ENCODE results near the gene ASB1.

Gene ASB1

DNA sequence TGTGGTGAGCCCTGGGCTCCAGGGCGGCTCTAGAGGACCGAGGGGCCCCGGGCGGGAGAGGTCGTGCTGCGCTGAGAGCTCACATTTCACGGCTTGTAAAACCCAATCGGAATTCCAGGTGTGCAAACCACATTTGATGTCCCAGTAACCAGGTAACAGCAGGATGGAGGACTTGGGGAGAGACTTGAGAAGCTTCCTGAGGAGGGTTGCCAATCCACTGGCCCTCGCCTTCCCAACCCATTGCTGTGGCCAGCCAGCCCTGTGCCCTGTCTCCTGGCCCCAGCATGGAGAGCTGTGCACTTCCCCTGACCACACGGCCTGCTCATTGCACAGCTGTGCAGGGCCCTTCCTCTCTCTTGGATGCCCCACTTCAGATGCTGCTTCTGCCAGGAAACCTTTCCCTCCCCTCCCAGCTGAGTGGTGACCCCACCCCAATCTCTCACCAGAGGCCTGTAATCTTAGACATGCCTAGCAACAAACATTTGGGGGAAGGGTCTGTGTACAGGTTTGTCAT lies 39.6 kb downstream of the ASB1 start:
- H3K27ac ChIP-seq, result no peak overlapping the region
- TF ChIP-seq, protein P1, sequence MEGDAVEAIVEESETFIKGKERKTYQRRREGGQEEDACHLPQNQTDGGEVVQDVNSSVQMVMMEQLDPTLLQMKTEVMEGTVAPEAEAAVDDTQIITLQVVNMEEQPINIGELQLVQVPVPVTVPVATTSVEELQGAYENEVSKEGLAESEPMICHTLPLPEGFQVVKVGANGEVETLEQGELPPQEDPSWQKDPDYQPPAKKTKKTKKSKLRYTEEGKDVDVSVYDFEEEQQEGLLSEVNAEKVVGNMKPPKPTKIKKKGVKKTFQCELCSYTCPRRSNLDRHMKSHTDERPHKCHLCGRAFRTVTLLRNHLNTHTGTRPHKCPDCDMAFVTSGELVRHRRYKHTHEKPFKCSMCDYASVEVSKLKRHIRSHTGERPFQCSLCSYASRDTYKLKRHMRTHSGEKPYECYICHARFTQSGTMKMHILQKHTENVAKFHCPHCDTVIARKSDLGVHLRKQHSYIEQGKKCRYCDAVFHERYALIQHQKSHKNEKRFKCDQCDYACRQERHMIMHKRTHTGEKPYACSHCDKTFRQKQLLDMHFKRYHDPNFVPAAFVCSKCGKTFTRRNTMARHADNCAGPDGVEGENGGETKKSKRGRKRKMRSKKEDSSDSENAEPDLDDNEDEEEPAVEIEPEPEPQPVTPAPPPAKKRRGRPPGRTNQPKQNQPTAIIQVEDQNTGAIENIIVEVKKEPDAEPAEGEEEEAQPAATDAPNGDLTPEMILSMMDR (IDR thresholded peaks at IDR 0.05), result no peak
- no peak for TF ChIP-seq ZFX (IDR thresholded peaks at IDR 0.05; ENCODE audit: borderline replicate concordance)

DNA sequence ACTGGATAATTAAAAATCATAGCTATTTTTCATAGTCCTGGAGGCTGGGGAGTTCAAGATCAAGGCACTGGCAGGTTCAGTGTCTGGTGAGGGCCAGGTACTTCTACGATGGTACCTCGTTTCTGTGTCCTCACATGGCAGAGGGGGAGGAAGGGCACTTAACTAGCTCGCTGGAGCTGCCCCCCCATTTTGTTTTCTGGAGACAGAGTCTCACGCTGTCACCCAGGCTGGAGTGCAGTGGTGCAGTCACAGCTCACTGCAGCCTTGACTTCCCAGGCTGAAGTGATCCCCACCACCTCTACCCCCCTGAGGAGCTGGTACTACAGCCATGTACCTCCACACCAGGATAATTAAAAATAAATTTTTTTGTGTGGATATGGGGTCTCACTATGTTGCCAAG lies 40.3 kb downstream of the ASB1 start:
- no peak overlapping the region for H3K27ac ChIP-seq
- TF ChIP-seq ZFX (IDR thresholded peaks at IDR 0.05; ENCODE audit: borderline replicate concordance), result no peak
- TF ChIP-seq, protein P1 (IDR thresholded peaks at IDR 0.05), result no peak

DNA sequence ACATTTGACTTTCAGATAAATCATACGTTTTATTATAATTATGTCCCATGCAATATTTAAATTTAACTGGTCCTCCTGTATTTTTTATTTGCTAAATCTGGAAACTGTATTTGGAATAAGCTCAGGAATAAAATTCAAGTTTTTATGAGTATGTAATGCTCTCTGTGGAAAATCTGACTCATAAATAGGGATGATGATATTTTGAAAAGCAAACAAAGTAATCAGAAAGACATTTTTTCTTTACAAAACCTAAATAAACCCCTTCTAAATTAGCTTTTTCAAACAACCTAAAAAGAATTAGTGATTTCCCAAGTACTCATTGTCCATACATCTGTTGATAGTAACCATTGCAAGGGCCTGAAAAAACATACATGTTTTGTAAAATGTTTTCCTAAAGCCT lies 41.1 kb downstream of the ASB1 start:
- H3K27ac ChIP-seq, result no peak overlapping the region
- TF ChIP-seq, protein P1 (IDR thresholded peaks at IDR 0.05), result no peak
- no peak for TF ChIP-seq ZFX (IDR thresholded peaks at IDR 0.05; ENCODE audit: borderline replicate concordance)

DNA sequence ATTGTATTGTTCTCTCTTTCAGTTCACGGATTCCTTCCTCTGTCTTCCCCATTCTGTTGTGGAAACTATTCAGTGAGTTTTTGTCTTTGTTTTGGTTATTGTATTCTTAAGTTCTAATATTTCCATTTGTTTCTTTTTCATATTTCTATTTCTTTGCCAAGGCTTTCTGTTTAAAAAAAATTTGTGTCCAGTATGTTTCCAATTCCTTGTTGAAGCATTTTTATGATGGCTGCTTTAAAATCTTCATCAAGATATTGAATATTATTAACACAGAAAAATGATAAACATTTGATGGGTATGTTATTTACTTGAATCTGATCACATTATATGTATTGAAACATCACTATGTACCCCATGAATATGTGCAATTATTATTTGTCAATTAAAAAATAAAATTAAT lies 42.4 kb downstream of the ASB1 start:
- H3K27ac ChIP-seq, result no peak overlapping the region
- TF ChIP-seq, protein P1 (IDR thresholded peaks at IDR 0.05), result no peak
- TF ChIP-seq ZFX (IDR thresholded peaks at IDR 0.05; ENCODE audit: borderline replicate concordance), result no peak

DNA sequence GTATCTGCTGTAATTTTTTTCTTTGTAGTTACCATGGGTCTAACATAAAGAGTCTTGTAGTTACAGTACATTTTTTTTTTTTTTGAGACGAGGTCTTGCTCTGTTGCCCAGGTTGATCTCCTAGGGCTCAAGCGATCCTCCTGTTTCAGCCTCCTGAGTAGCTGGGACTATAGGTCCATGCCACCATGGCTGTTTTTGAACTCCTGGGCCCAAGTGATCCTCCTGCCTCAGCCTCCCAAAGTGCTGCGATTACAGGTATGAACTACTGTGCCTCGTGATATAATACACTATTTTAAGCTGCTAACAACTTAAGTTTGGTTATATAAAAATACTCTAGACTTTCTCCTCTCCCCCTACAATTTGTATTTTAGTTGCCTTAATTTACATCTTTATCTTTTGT lies 46.3 kb downstream of the ASB1 start:
- no peak overlapping the region for H3K27ac ChIP-seq
- TF ChIP-seq ZFX (IDR thresholded peaks at IDR 0.05; ENCODE audit: borderline replicate concordance), result no peak
- TF ChIP-seq, protein P1 (IDR thresholded peaks at IDR 0.05), result no peak

DNA sequence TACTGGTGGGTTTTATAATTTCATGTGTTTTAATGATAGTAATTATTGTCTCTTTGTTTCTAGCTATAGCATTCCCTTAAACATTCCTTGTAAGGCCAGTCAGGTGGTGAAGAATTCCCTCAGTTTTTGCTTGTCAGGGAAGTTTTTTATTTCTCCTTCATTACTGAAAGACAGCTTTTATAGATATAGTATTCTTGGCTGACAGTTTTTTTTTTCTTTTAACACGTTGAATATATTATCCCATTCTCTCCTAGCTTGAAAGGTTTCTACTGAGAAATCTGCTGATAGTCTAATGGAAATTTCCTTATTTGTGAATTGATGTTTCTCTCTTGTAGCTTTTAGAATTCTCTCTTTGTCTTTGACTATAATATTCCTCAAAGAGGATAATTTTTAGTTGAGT lies 46.8 kb downstream of the ASB1 start:
- no peak overlapping the region for H3K27ac ChIP-seq
- TF ChIP-seq, protein P1 (IDR thresholded peaks at IDR 0.05), result no peak
- TF ChIP-seq ZFX (IDR thresholded peaks at IDR 0.05; ENCODE audit: borderline replicate concordance), result no peak

DNA sequence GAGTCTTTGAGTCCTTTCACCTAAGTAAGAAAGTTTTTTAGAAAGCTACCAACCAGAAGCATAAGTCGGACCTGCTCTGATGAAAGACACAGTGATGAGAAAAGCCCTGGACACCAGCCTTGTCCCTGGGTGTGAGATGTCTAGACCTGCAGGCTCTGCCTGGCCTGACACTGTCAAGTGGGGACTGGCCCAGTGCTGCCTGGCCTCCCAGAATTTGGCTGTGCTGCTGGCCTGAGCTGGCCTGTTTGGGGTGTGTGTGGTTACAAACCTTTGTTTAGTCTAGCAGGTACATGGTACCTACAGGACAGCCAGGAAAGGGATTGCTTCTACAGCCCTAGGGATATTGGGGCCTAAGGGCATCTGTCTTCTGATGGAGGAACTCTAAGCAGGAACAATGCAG lies 48.3 kb downstream of the ASB1 start:
- TF ChIP-seq, protein P1 (IDR thresholded peaks at IDR 0.05), result no peak
- no peak for TF ChIP-seq ZFX (IDR thresholded peaks at IDR 0.05; ENCODE audit: borderline replicate concordance)
- H3K27ac ChIP-seq, result no peak overlapping the region
